ENCODE data around the gene PRLH. TPM values are rescaled to one million over a fixed set of nuclear protein-coding genes. Genes with fewer than 3 reads are reported as not detected.

PRLH gene
- total and polyA plus RNA-seq, 2 of the 13 experiments (the other 11 are each of a cell fraction or from before 2014, with no cell fraction given): not detected

DNA sequence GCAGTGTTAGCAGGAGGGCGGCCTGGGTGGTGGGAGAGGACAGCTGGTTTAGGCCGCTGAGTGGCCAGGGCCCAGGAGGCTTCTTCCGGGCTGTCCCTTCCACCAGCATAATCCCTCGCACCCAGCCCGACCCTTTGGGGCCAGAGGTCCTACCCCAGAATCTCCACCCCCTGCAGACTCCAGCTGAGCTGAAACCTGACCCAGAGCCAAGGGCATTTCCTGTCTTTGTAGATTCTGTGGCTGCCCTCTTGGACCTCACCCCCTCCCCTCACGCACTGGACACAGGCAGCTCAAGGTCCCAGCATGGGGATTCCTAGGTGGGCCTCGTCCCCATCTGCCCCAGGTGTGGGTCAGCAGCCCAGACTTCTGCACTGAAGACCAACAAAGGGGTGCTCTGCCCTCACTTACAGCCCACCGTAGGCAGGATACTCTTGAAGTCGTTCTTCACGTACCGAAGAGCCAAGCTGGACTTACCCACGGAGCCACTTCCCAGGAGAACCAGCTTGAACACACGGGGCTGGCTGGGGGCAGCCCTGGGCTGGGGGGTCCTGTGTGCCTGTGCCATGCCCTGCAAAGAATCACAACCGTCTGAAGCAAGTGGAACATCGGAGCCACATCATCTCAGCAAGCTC, 19.3 kb downstream of the PRLH start (continued):
- TF ChIP-seq, protein P1, sequence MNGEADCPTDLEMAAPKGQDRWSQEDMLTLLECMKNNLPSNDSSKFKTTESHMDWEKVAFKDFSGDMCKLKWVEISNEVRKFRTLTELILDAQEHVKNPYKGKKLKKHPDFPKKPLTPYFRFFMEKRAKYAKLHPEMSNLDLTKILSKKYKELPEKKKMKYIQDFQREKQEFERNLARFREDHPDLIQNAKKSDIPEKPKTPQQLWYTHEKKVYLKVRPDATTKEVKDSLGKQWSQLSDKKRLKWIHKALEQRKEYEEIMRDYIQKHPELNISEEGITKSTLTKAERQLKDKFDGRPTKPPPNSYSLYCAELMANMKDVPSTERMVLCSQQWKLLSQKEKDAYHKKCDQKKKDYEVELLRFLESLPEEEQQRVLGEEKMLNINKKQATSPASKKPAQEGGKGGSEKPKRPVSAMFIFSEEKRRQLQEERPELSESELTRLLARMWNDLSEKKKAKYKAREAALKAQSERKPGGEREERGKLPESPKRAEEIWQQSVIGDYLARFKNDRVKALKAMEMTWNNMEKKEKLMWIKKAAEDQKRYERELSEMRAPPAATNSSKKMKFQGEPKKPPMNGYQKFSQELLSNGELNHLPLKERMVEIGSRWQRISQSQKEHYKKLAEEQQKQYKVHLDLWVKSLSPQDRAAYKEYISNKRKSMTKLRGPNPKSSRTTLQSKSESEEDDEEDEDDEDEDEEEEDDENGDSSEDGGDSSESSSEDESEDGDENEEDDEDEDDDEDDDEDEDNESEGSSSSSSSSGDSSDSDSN (CRISPR knock-in tag; IDR thresholded peaks at IDR 0.05): peak; percentile 81
- TF ChIP-seq ZNF883 (CRISPR knock-in tag; IDR thresholded peaks at IDR 0.05; ENCODE audit: not compliant biosample characterization) (peak; percentile 81), ZBTB38 (CRISPR knock-in tag; IDR thresholded peaks at IDR 0.05) (peak; percentile 98), ZNF782 (CRISPR knock-in tag; IDR thresholded peaks at IDR 0.05; ENCODE audit: borderline replicate concordance) (peak; percentile 83; the same call in 1 of the 2 replicates), REL (CRISPR knock-in tag; conservative IDR thresholded peaks at IDR 0.05) (0 out of 2 replicates have a peak, but pooled peaks have one; percentile 42), ATM (IDR thresholded peaks at IDR 0.05; ENCODE audit: borderline replicate concordance) (no peak)
- TF ChIP-seq, protein P2, sequence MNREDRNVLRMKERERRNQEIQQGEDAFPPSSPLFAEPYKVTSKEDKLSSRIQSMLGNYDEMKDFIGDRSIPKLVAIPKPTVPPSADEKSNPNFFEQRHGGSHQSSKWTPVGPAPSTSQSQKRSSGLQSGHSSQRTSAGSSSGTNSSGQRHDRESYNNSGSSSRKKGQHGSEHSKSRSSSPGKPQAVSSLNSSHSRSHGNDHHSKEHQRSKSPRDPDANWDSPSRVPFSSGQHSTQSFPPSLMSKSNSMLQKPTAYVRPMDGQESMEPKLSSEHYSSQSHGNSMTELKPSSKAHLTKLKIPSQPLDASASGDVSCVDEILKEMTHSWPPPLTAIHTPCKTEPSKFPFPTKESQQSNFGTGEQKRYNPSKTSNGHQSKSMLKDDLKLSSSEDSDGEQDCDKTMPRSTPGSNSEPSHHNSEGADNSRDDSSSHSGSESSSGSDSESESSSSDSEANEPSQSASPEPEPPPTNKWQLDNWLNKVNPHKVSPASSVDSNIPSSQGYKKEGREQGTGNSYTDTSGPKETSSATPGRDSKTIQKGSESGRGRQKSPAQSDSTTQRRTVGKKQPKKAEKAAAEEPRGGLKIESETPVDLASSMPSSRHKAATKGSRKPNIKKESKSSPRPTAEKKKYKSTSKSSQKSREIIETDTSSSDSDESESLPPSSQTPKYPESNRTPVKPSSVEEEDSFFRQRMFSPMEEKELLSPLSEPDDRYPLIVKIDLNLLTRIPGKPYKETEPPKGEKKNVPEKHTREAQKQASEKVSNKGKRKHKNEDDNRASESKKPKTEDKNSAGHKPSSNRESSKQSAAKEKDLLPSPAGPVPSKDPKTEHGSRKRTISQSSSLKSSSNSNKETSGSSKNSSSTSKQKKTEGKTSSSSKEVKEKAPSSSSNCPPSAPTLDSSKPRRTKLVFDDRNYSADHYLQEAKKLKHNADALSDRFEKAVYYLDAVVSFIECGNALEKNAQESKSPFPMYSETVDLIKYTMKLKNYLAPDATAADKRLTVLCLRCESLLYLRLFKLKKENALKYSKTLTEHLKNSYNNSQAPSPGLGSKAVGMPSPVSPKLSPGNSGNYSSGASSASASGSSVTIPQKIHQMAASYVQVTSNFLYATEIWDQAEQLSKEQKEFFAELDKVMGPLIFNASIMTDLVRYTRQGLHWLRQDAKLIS (CRISPR knock-in tag; IDR thresholded peaks at IDR 0.05): no peak
- TF ChIP-seq, protein P3, sequence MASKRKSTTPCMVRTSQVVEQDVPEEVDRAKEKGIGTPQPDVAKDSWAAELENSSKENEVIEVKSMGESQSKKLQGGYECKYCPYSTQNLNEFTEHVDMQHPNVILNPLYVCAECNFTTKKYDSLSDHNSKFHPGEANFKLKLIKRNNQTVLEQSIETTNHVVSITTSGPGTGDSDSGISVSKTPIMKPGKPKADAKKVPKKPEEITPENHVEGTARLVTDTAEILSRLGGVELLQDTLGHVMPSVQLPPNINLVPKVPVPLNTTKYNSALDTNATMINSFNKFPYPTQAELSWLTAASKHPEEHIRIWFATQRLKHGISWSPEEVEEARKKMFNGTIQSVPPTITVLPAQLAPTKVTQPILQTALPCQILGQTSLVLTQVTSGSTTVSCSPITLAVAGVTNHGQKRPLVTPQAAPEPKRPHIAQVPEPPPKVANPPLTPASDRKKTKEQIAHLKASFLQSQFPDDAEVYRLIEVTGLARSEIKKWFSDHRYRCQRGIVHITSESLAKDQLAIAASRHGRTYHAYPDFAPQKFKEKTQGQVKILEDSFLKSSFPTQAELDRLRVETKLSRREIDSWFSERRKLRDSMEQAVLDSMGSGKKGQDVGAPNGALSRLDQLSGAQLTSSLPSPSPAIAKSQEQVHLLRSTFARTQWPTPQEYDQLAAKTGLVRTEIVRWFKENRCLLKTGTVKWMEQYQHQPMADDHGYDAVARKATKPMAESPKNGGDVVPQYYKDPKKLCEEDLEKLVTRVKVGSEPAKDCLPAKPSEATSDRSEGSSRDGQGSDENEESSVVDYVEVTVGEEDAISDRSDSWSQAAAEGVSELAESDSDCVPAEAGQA (IDR thresholded peaks at IDR 0.05; ENCODE audit: low read depth): no peak
- TF ChIP-seq, protein P3 (CRISPR knock-in tag; IDR thresholded peaks at IDR 0.05; ENCODE audit: borderline replicate concordance): no peak
- TF ChIP-seq, protein P4, sequence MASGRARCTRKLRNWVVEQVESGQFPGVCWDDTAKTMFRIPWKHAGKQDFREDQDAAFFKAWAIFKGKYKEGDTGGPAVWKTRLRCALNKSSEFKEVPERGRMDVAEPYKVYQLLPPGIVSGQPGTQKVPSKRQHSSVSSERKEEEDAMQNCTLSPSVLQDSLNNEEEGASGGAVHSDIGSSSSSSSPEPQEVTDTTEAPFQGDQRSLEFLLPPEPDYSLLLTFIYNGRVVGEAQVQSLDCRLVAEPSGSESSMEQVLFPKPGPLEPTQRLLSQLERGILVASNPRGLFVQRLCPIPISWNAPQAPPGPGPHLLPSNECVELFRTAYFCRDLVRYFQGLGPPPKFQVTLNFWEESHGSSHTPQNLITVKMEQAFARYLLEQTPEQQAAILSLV (CRISPR knock-in tag; IDR thresholded peaks at IDR 0.05; ENCODE audit: borderline replicate concordance): peak; percentile 62
- TF ChIP-seq, protein P5, sequence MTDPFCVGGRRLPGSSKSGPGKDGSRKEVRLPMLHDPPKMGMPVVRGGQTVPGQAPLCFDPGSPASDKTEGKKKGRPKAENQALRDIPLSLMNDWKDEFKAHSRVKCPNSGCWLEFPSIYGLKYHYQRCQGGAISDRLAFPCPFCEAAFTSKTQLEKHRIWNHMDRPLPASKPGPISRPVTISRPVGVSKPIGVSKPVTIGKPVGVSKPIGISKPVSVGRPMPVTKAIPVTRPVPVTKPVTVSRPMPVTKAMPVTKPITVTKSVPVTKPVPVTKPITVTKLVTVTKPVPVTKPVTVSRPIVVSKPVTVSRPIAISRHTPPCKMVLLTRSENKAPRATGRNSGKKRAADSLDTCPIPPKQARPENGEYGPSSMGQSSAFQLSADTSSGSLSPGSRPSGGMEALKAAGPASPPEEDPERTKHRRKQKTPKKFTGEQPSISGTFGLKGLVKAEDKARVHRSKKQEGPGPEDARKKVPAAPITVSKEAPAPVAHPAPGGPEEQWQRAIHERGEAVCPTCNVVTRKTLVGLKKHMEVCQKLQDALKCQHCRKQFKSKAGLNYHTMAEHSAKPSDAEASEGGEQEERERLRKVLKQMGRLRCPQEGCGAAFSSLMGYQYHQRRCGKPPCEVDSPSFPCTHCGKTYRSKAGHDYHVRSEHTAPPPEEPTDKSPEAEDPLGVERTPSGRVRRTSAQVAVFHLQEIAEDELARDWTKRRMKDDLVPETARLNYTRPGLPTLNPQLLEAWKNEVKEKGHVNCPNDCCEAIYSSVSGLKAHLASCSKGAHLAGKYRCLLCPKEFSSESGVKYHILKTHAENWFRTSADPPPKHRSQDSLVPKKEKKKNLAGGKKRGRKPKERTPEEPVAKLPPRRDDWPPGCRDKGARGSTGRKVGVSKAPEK (CRISPR knock-in tag; IDR thresholded peaks at IDR 0.05; ENCODE audit: borderline replicate concordance): 0 out of 2 replicates have a peak, but pooled peaks have one; percentile 11
